Naive B cell (primary cell): ENCODE measurements around the gene PCDH17. TPM values are rescaled to one million over a fixed set of nuclear protein-coding genes. Genes with fewer than 3 reads are reported as not detected.

Source experiments
- ATAC-seq, 2 donors: fragments of 150-1000 bp; cut with Tn5 transposase; 2 replicates each; pipeline ENCODE4 v1.10.0; 2021; ENCODE audit warnings: low read depth in 2 of 2, mild to moderate bottlenecking in 2 of 2, moderate library complexity in 2 of 2
- DNase-seq: peaks from one replicate; pipeline ENCODE4 v3.0.0; 2022
- H3K27ac Mint-ChIP-seq, 6 donors: one replicate each; pipeline ENCODE4 v1.8.0; 2020 to 2022; ENCODE audit warnings: mild to moderate bottlenecking in 6 of 6, mixed read lengths in 6 of 6, moderate library complexity in 5 of 6, inconsistent platforms in 2 of 6
- H3K27me3 Mint-ChIP-seq, 3 donors: one replicate each; pipeline ENCODE4 v1.8.0; 2021 to 2022; ENCODE audit warnings: mixed read lengths in 3 of 3, mild to moderate bottlenecking in 1 of 3
- H3K36me3 Mint-ChIP-seq, 2 donors: one replicate each; pipeline ENCODE4 v1.8.0; 2020 to 2022; ENCODE audit warnings: mixed read lengths in 2 of 2, inconsistent platforms in 1 of 2, mild to moderate bottlenecking in 1 of 2
- H3K4me1 Mint-ChIP-seq, 3 donors: one replicate each; pipeline ENCODE4 v1.8.0; 2020 to 2022; ENCODE audit warnings: mixed read lengths in 3 of 3, inconsistent platforms in 1 of 3, mild to moderate bottlenecking in 1 of 3, moderate library complexity in 1 of 3
- H3K4me3 Mint-ChIP-seq, 8 donors: one replicate each; pipeline ENCODE4 v1.8.0; 2020 to 2022; ENCODE audit warnings: mild to moderate bottlenecking in 8 of 8, mixed read lengths in 8 of 8, moderate library complexity in 8 of 8, inconsistent platforms in 2 of 8
- H3K9me3 Mint-ChIP-seq, 7 donors: one replicate each; pipeline ENCODE4 v1.8.0; 2020 to 2022; ENCODE audit warnings: mixed read lengths in 7 of 7, mild to moderate bottlenecking in 5 of 7, inconsistent platforms in 2 of 7, moderate library complexity in 1 of 7
- polyA plus RNA-seq, 6 donors: library from polyadenylated mRNA; unstranded; fragments of 300-500 nt; fragmentation: Illumina TruSeq; gene quantifications; one replicate each; pipeline ENCODE4 v1.2.3, GENCODE V29; 2021; ENCODE audit warnings: low read depth in 6 of 6

PCDH17 gene
- polyA plus RNA-seq, 6 donors from 2014 or later: not detected

DNA sequence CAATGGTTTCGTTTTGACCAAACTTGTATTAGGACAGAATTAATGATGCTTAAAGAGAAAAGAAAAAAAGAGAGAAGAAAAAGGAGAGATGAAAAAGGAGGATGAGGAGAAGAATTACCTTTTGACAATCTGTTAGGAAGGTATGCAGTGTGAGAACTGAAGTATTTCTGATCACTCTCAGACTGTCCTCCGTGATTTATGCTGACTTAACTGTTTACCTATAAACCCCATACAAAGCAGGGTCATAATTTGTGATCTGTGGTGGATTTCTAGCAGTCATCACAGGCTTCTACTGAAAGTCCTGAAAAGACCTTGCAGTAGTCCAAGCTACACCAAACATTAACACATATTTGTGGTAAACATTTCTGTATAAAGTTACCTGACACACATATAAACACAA lies 93.9 kb downstream of the PCDH17 start:
- DNase-seq (no peak), ATAC-seq (no peak)
- Mint-ChIP-seq H3K27me3 (no peaks in the 10 kb centered on the region), H3K27ac (no peak overlapping the region), H3K36me3 (no peaks in the 10 kb centered on the region), H3K4me1 (no peaks in the 10 kb centered on the region), H3K9me3 (peaks cover 0 to 5% (median 0%) of the 10 kb centered on the region in 7 donors), H3K4me3 (no peak overlapping the region)

- Mint-ChIP-seq H3K4me1 (no peaks in the 10 kb centered on the region), H3K9me3 (peaks cover 0 to 4% (median 0%) of the 10 kb centered on the region in 7 donors), H3K4me3 (no peak overlapping the region), H3K27me3 (no peaks in the 10 kb centered on the region), H3K36me3 (no peaks in the 10 kb centered on the region), H3K27ac (no peak overlapping the region)
- no peak for DNase-seq
- no peak for ATAC-seq
Observed at GRCh38 chr13:57726981-57727380, 95.4 kb downstream of the PCDH17 start.

- H3K9me3 Mint-ChIP-seq: peaks cover 0 to 4% (median 1%) of the 10 kb centered on the region in 7 donors
Observed at GRCh38 chr13:57734306-57734705, 102.8 kb downstream of the PCDH17 start.

DNA sequence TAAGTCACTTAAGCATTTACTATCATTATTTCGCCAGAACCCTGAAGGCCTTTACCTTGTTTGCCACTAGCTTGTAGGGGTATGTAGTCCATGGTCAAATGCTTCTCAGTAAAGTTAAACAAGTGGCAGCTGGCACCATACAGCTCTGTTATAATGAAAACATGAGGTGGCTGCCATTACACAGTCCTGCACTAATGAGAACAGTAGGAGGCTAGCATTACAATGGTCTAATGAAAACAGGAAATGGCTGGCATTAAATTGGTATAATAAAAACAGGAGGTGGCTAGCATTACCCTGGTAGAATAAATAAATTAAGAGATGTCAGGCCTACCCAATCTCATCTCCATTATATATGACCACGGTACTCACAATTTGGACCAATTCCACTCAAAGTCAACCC lies 107.5 kb downstream of the PCDH17 start:
- Mint-ChIP-seq H3K36me3 (no peaks in the 10 kb centered on the region), H3K9me3 (peaks cover 0 to 3% (median 0%) of the 10 kb centered on the region in 7 donors), H3K4me1 (no peaks in the 10 kb centered on the region), H3K27ac (no peak overlapping the region), H3K27me3 (no peaks in the 10 kb centered on the region), H3K4me3 (no peak overlapping the region)
- ATAC-seq (no peak), DNase-seq (no peak)

More at GRCh38 chr13:57734306-57734705, 102.8 kb downstream of the PCDH17 start:
- no peaks in the 10 kb centered on the region for H3K4me1 Mint-ChIP-seq
- no peaks in the 10 kb centered on the region for H3K27me3 Mint-ChIP-seq
- DNase-seq (no peak), ATAC-seq (no peak)
- H3K4me3 Mint-ChIP-seq: no peak overlapping the region
- H3K36me3 Mint-ChIP-seq: no peaks in the 10 kb centered on the region
- H3K27ac Mint-ChIP-seq: no peak overlapping the region

DNA sequence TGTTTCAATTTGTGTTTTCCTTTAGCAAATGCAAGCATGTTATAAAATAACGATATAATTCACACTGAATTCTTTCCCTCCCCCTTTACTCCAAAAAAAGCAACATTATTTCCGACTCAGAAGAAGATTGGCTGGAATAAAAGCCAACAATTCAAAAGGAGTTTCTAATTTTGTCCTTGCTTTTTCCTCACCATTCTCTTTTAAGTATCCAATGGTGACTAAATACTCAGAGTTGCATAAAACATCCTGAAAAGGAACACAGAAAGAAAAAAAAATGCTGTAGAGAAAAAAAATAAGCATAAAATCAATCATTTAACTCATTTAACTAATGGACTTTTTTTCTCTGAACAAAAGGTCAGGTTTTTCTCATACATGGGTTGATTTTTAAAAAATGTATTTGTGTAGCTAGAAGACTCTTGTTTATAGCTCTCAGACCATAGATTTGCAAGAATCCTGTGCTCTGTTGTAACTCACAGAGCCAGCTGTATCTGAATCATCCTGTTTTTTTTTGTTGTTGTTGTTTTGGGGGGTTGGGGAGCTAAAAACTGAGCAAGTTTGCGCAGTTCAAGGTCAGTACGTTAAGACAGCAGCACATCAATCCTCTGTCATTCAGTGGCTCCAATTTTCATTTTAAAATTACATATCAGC lies 108.1 kb downstream of the PCDH17 start:
- no peaks in the 10 kb centered on the region for H3K36me3 Mint-ChIP-seq
- H3K27ac Mint-ChIP-seq: no peak overlapping the region
- no peak overlapping the region for H3K4me3 Mint-ChIP-seq
- no peak for ATAC-seq
- peaks cover 0 to 3% (median 0%) of the 10 kb centered on the region in 7 donors for H3K9me3 Mint-ChIP-seq
- no peak for DNase-seq
- H3K27me3 Mint-ChIP-seq: no peaks in the 10 kb centered on the region
- no peaks in the 10 kb centered on the region for H3K4me1 Mint-ChIP-seq

GRCh38 chr13:57740719-57741118 lies 109.2 kb downstream of the PCDH17 start:
- DNase-seq (no peak), ATAC-seq (no peak)
- Mint-ChIP-seq H3K4me3 (no peak overlapping the region), H3K27me3 (no peaks in the 10 kb centered on the region), H3K27ac (no peak overlapping the region), H3K9me3 (peaks cover 0 to 3% (median 0%) of the 10 kb centered on the region in 7 donors), H3K36me3 (no peaks in the 10 kb centered on the region), H3K4me1 (no peaks in the 10 kb centered on the region)

GRCh38 chr13:57748096-57748495 lies 116.6 kb downstream of the PCDH17 start:
- Mint-ChIP-seq H3K4me3 (no peak overlapping the region), H3K27ac (no peak overlapping the region), H3K9me3 (peaks cover 0 to 12% (median 7%) of the 10 kb centered on the region in 7 donors)

GRCh38 chr13:57760951-57761350 lies 129.4 kb downstream of the PCDH17 start:
- Mint-ChIP-seq H3K27me3 (no peaks in the 10 kb centered on the region), H3K4me1 (no peaks in the 10 kb centered on the region), H3K9me3 (peaks cover 0 to 9% (median 0%) of the 10 kb centered on the region in 7 donors), H3K27ac (no peak overlapping the region), H3K36me3 (no peaks in the 10 kb centered on the region), H3K4me3 (no peak overlapping the region)
- DNase-seq (no peak), ATAC-seq (no peak)

More at GRCh38 chr13:57748096-57748495, 116.6 kb downstream of the PCDH17 start:
- H3K36me3 Mint-ChIP-seq: no peaks in the 10 kb centered on the region
- DNase-seq: no peak
- H3K27me3 Mint-ChIP-seq: no peaks in the 10 kb centered on the region
- ATAC-seq: no peak
- H3K4me1 Mint-ChIP-seq: no peaks in the 10 kb centered on the region

- Mint-ChIP-seq H3K27ac (no peak overlapping the region), H3K4me1 (no peaks in the 10 kb centered on the region), H3K27me3 (no peaks in the 10 kb centered on the region), H3K9me3 (peaks cover 0 to 9% (median 0%) of the 10 kb centered on the region in 7 donors), H3K36me3 (no peaks in the 10 kb centered on the region), H3K4me3 (no peak overlapping the region)
- ATAC-seq (no peak), DNase-seq (no peak)
Observed at GRCh38 chr13:57763689-57764088, 132.1 kb downstream of the PCDH17 start.
